Stimulated activated CD8-positive, alpha-beta memory T cell treated with anti-CD3 and anti-CD28 coated beads, Interleukin-7, amount 100 ng/mL, for 24 hours (primary cell): ENCODE measurements around the gene TRDN.
"Not testable (repeated sequence)": the region's sequence is repeated elsewhere in the genome, so short reads cannot be mapped to it uniquely, and the experiment has no call there.

Source experiments
- DNase-seq: peaks from one replicate; pipeline ENCODE4 v3.0.0-alpha.2; 2020; ENCODE audit warnings: low read depth

Gene TRDN

DNA sequence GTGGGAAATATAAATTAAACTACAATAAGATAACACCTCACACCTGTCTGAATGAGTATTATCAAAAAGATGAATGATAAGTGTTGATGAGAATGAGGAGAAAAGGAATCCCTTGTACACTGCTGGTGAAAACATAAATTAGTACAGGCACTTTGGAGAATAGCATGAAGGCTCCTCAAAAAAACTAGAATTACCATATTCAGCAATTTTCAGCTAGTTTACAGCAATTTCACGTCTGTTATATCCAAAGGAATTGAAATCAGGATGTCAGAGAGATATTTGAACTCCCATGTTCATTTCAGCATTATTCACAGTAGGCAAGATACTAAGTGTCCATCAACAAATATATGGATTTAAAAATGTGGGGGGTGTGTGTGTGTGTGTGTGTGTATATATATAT lies 348.1 kb downstream of the TRDN start:
- DNase-seq = no peak

DNA sequence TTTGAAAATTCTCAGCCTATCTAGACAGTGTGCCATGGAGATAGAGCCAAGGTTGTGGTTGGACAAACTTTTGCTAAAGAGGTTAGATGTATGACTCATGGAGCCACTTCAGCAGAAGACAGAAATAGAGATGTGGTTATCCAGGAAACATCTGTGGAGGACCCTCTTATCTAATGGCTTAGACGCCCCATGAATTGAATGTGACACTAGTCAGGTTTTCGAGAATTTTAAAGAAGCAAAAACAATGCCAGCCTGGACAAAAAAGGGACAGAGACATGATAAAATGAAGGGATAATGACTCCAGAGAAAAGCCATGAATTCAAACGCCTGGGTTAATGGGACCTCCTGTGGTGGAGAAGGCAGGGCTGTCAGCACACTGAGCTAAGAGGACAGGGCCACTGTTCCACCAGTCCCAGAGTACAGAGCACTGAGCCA lies 360.2 kb downstream of the TRDN start:
- no peak for DNase-seq

DNA sequence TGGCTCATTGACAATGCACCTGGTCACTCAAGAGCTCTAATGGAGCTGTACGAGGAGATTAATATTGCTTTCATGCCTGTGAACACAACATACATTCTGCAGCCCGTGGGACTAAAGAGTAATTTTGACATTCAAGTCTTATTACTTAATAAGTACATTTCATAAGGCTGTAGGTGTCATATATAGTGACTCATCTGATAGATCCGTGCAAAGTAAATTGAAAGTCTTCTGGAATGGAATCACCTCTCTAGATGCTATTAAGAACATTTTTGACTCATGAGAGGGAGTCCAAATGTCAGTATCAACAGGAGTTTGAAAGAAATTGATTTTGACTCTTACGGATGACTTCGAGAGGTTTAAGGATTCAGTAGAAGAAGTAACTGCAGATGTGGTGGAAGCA lies 372.8 kb downstream of the TRDN start:
- no peak for DNase-seq

DNA sequence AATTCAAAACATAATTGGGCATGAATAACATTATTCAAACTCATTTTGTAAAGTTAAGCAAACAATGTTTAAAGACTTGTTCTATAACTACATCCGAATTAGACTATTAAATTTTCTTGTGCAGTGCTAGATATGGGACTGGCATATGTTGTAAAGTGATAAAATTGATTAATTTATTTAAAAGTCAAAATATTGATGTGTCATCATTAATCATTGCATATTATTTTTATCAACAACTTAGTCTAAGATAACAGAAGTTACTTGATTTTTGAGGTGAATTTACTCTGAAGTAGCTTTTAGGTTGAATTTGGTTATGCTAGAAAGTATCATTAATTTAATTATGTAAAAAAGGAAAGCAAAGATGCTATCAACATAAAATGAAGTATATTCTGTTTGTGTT lies 396.1 kb downstream of the TRDN start:
- DNase-seq = no peak

DNA sequence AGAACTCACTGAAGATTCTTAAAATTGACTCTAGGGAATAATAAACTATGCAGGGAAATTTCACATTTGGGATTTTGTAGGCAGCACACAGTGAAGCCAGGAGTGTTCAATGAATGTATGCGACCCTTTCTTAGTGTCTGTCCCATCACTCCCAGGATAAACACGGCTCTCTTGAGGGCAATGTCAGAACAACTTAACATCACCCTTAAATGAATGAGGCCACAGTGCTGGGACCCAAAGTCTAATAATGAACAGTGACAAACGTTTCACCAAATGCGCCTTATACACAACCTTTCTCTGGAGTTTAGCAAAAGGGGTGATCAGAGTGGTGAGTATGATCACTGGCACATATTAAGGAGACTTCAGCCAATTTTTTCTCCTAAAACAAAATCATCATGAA lies 403.4 kb downstream of the TRDN start:
- no peak for DNase-seq

DNA sequence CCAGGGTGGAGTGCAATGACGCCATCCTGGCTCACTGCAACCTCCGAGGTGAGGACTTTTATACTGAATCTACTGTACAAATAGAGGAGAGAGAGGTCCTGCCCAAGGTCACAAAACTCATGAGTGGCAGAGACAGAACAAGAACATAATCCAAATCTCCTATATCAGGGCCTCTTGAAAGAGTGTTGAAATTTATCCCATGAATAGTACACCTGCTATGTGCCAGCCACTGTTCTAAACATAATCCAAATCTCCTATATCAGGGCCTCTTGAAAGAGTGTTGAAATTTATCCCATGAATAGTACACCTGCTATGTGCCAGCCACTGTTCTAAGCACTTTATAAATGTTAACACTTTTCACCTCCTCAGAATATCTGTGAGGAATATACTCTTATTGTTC lies 409.0 kb downstream of the TRDN start:
- not testable (repeated sequence) for DNase-seq

DNA sequence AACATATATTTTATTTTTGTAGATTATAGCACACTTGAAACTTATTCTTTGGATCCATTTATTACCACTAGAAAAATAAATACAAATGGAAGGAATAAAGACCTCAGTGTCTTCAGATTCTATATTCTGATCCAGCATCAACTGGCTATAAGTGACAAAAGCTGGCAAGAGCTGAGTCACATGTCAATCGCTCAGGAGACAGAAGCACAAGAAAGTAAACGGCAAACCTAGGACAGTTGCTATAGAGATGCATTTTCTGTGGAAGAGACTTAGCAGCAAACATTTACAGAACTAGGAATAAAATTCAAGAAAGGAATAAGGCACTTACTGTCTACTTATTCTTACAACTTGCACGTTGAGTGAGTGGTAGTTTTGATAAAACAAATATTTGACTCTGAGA lies 410.4 kb downstream of the TRDN start:
- no peak for DNase-seq

DNA sequence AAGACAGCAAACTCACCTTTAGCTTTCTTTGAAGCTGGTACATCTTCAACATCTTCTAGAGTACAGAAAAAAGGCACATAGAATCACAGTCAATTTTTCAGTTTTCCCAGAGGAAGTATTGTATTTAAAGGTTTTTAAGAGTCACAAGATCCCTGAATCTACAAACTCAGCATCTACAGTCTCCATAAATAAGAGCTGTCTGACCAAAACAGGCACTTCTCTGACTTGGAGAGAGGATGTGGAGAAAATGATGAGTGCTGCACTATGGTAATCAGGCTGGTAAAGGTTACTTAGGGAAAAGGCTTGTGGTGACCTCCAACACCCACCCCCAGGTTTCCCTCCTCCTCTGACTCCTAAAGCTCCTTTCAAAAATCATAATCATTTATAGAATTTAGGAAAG lies 412.7 kb downstream of the TRDN start:
- no peak for DNase-seq

DNA sequence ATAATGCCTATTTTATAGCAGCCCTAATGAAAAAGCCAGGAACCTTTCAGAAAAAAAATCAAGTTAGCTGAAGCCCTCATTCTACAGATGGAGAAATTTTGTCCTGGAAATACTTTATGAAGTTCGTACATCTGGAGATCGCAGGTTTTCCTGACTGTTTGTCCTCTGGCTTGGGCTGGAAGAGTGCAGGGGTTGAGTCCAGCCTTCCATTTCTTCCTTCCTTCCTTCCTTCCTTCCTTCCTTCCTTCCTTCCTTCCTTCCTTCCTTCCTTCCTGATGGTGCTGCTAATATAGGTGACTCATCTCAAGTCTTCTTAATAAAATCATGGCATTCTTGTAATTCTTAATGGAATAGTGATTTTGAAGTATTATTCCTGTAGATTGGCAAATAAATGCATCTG lies 413.3 kb downstream of the TRDN start:
- DNase-seq = no peak

DNA sequence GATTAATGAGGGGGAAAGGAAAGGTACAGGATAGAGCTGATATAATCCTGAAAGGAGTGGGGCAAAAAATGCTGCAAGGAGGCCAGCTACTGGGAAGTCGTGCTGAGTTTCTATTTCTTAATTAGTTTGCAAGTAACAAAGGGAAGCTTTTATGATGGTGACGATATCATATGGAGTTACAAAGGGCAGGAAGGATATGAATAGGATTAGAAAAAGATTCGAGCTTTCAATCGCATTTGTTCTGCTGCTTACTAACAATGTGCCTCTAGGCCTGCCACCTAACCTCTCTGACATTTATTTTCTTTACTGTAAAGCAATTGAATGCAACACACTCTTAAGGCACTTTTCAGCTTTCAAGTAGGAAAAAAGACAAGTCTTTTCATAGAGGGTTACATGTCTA lies 421.5 kb downstream of the TRDN start:
- no peak for DNase-seq

DNA sequence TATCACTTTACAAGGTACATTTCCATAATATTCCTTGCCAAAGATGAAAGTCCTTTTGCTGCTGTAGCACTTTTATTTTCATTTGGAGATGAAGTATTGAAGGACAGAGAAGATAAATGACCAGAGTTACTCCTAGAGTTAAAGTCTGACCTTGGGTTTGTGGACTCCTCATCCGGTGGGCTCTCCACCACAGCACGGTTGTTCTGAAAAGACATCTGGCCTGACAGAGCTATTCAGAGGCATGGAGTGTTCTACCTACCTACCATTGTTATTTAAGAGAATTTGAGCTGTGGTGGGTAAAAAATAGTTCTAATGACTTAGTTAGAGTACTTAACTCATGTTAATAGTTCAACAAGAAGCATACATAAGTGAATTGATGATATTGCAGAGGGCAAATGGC lies 422.3 kb downstream of the TRDN start:
- no peak for DNase-seq

DNA sequence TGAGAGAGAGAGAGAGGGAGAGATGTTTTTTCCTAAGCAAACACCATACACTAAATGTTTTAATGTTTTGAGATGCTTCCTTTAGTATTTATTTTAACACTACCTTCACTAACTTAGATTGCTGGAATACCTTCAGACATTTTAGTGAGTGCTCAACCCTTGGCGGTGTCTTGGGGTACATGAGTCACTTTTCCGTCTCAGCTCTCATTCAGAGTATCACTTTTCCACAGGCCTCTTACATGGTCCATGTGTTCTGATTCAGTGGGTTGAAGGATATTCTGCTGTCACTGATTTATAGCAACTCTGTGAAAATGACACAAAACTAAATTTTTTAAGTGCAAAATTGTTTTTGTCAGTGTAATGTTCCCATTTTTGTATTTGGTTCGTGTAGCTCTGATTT lies 422.8 kb downstream of the TRDN start:
- no peak for DNase-seq

DNA sequence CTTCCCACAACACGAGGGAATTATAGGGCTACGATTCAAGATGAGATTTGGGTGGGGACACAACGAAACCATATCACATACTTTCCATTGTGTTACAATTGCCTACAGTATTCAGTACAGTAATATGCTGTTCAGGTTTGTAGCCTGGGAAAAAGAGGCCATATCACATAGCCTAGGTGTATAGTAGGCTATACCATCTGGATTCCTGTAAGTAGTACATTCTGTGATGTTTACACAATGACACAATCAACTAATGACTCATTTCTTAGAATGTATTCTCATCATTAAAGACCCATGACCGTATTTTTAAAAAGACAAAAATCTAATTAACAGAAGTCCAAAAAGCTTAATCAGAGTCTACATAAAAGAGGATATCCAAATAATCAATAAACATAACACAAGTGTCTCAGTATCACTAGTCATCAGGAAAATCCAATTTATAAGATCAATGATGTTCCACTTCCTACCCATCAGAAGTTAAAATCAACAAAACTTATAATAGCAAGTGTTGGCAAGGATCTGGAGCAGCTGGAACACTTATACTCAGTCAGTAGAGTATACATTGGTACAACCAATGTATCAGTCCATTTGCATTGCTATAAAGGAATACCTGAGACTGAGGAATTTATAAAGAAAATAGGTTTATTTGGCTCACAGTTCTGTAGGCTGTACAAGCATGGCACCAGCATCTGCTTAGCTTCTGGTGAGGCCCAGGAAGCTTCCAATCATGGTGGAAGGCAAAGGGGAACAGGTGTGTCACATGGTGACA lies 424.8 kb downstream of the TRDN start:
- no peak for DNase-seq

DNA sequence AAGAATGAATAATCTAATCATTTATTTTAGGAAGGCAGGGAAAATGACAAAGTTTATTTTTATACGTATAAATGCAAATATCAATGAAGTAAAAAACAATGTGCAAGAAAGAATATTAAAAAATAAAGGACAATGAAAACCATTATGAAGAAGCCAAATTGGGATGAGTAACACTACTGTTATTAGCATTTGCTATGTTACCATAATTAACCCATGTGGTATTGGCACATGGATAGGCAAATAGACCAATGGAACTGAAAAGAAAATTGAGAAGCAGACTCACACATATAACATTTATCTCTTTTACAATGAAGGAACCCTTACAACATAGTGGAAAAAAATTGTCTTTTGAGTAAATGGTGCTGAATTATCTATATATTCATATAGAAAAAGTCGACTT lies 426.1 kb downstream of the TRDN start:
- DNase-seq = no peak

DNA sequence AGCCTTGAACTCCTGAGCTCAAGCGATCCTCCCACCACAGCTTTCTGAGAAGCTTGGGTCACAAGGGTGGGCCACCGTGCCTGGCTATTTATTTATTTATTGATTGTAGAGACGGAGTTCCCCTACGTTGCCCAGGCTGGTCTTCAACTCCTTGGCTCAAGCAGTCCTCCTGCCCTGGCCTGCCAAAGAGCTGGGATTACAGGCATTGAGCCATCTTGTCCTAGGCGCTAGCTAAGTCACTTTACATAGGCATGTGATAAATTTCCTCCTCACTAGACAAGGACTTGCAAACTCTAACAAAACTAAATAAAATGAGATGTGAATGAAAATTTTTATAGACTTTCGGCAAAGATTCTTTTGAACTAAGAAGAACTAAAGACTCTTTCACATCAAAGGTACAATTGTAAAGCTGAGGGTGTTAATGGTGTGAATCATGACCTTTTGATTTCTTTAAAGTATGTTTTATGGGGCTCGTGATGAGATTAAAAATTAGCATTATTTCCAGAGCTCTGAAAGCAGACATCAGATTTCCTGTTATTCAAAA lies 428.7 kb downstream of the TRDN start:
- no peak for DNase-seq

DNA sequence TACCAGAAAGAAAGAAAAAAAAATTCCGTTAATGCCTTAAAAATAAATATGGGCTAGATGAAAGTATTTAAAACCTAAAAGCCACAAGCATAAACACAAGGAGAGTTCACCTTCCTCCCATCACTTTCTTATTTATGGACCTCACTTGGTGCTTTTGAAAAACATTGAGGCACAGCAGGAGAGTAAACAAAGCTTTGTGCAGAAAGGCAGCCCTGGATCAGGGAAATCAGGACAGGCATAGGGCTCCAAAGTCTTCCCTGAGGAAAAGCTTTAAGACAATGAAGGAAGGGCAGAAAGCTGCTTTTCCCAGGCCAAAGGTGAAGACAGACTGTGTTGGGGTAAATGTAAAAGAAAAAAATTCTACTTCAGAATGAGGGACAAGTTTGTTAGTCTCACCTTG lies 432.8 kb downstream of the TRDN start:
- DNase-seq = no peak

DNA sequence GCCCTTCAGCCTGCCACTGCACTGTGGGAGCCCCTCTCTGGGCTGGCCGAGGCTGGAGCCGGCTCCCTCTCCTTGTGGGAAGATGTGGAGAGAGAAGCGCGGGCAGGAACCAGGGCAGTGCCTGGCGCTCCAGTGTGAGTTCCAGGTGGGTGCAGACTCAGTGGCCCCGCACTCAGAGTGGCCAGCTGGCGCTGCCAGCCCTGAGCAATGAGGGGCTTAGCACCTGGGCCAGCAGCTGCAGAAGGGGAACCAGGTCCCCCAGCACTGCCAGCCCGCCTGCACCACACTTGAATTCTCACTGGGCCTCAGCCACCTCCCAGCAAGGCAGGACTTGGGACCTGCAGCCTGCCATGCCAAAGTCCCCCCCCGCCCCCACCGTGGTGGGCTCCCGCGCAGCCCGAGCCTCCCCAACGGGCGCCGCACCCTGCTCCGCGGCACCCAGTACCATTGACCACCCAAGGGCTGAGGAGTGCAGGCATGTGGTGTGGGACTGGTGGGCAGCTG lies 434.8 kb downstream of the TRDN start:
- no peak for DNase-seq

DNA sequence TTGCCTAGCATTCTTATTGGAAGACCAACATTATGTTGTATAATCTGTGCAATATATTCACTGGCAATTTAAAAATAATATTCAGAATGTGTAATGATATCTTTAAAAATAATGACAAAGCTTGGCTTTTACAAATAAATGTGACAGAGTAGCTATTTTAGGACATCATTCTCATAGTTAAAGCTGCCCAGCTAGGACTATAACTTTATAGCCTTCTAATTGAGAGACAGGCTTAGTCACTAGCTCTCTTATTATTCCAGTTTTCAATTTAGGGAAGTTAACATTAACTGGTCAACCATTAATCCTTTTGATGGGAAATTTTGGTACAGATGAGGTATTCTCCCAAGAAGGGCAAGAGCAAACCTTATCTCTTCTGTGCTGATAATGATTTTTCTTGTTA lies 443.5 kb downstream of the TRDN start:
- DNase-seq = no peak

DNA sequence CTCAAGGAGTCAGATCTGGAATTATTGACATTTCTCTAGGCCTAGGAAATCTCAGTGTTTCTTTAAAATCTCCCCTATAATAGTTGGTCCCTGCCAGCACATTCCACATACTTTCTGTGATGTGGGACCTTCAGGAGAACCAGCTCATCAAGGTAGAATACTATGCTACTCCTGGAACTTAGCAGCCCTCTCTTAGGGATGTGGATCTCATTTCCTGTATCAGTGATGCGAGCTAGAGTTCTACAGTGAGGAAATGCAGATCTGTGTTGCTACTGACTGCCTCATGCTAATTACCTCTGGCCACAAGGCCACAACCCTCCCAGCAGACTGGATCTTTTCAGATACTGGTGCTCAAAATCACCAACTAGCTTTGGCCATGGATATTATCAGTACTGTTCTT lies 446.9 kb downstream of the TRDN start:
- DNase-seq = no peak

DNA sequence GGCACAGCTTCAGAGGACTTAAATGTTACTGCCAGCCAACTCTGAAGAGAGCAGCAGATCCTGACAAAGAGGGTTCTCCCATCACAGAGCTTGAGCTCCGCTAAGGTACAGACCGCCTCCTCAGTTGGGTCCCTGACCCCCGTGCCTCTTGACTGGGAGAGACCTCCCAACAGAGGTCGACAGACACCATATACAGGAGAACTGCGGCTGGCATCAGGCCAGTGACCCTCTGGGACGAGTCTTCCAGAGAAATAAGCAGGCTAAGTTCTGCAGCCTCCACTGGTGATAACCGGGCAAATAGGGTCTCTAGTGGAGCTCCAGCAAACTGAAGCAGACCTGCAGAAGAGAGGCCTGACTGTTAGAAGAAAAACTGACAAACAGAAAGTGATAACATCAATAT lies 453.8 kb downstream of the TRDN start:
- DNase-seq = no peak

DNA sequence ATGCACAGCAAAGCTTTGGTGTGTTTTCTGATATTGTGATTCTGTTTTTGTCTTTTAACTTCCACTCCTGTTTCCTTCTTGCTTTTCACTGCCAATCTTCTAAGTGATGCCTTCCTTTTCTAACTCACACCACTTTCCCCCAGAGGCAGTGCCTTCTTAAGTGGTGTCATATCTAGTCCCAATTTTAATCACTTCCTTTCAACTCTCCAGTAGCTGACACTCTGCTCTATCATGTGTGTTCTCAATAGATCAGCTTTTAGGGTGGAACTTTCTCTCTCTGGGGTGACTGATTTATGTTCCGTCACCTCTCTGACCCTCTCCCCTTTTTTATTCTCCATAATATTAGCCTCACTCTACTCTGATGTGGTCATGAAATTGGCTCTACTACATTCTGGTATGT lies 460.0 kb downstream of the TRDN start:
- DNase-seq = no peak

DNA sequence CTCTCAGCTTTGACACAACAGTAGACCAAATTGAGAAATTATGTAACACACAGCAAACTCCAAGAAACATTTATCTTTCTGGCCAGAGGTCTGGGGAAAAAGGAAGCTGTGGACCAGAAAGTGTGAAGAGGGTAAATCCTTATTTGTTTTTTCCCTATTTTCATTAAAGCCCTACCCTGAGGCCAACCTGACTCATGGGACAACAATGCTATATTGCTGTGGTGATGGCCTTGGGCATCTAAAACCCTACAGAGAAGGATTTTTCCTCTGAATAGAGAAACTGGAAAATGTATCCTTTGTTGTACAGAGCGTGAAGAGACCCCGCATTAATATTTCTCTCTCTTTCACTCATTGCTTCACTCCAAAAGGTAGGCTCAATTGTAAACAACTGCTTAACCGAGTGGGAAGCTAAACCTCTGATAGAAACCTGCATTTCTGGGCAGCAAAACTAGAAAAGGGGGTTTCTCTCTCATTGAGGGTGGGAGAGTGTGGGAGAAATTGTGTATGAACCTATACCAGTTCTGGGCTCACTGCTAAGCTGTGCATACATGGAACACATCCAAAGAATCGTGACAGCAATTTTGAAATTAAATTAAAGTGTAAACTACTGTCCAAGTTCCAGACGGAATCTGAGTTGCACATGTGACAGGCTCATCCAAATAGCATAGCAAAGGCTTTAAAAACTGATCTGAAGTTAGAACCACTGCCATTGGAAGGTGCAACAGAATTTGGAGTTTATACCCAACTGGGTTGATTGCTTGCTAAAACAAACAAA lies 465.2 kb downstream of the TRDN start:
- no peak for DNase-seq

DNA sequence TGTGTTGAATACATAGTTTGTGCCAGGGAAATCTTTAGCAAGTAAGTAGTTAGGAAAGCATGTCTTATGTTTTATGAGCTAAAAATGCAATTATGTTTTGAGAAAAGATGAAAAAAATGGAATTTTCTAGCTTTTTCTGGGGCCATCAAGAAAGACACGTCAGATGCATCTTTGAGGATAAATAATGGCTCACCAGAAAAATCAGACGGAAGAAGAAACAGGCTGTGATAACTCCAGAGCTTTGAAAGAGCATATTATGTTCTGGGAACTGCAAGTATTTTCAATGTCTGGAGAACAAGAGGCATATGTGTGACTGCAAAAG lies 467.0 kb downstream of the TRDN start:
- DNase-seq = no peak
